B cell (primary cell): Measurements from ENCODE around the gene NOL9. TPM values are rescaled to one million over a fixed set of nuclear protein-coding genes. Genes with fewer than 3 reads are reported as not detected.

Experiments
- ATAC-seq: fragments of 200-7000 bp; cut with Tn5 transposase; one replicate; pipeline ENCODE4 v1.10.0; 2021; ENCODE audit warnings: low read depth, mild to moderate bottlenecking, moderate number of reproducible peaks, moderate library complexity
- CTCF ChIA-PET: fragments of 350-600 bp; sonication (Branson Sonifier 250); formaldehyde crosslinking; loops from one replicate; lab custom pipeline; 2021; ENCODE audit warnings: antibody characterized with exemption, inconsistent platforms; lab: Charles Lee
- POLR2A ChIA-PET: fragments of 350-600 bp; sonication (Branson Sonifier 250); formaldehyde crosslinking; loops from one replicate; lab custom pipeline; 2021; ENCODE audit warnings: antibody characterized with exemption; lab: Charles Lee
- DNase-seq: peaks from one replicate; pipeline ENCODE4 v3.0.0; 2013
- H2AFZ ChIP-seq: 2 replicates; pipeline ENCODE4 v1.6.1; 2012; ENCODE audit warnings: mild to moderate bottlenecking, low read depth, low read length; ENCODE audit not compliant: insufficient read depth, poor library complexity, severe bottlenecking
- H3K27ac ChIP-seq, 2 donors: 1 replicate in 1 of 2; 2 replicates in 1 of 2; pipeline ENCODE4 v1.5.1; 2012 to 2013; ENCODE audit warnings: low read length in 2 of 2, mild to moderate bottlenecking in 2 of 2, moderate library complexity in 1 of 2
- H3K27me3 ChIP-seq, 4 experiments: fragments of 200-600 bp in 1 of 4; sonication (generic) in 1 of 4; replicated peaks in 1 of 4; 1 replicate in 2 of 4; 2 replicates in 2 of 4; pipeline versions ENCODE4 v1.6.1 to v1.7.0; 2013 to 2016; ENCODE audit warnings: low read length in 3 of 4, mild to moderate bottlenecking in 2 of 4, mixed read lengths in 1 of 4, moderate library complexity in 1 of 4; ENCODE audit not compliant: insufficient read depth in 4 of 4, control insufficient read depth in 3 of 4; ENCODE audit errors: control extremely low read depth in 1 of 4
- H3K36me3 ChIP-seq, 2 experiments: replicated peaks in 1 of 2; 1 replicate in 1 of 2; 2 replicates in 1 of 2; pipeline versions ENCODE4 v1.6.1 to v1.7.1; 2013; ENCODE audit warnings: low read length in 1 of 2; ENCODE audit not compliant: insufficient read depth in 2 of 2, control insufficient read depth in 1 of 2; ENCODE audit errors: control extremely low read depth in 1 of 2, extremely low read depth in 1 of 2
- H3K4me1 ChIP-seq, 2 donors: fragments of 200-600 bp in 1 of 2; sonication (generic) in 1 of 2; 1 replicate in 1 of 2; 2 replicates in 1 of 2; pipeline versions ENCODE4 v1.5.1 to v1.6.1; 2013 to 2017; ENCODE audit warnings: low read length in 2 of 2; ENCODE audit not compliant: control insufficient read depth in 2 of 2, insufficient read depth in 2 of 2
- H3K4me2 ChIP-seq: replicated peaks from 2 replicates; pipeline ENCODE3; 2012; ENCODE audit warnings: mild to moderate bottlenecking, low read depth, low read length; ENCODE audit not compliant: poor library complexity, severe bottlenecking
- H3K4me3 ChIP-seq, 5 experiments: fragments of 200-600 bp in 1 of 5; sonication (generic) in 1 of 5; 1 replicate in 3 of 5; 2 replicates in 2 of 5; pipeline versions ENCODE4 v1.5.1 to v1.7.0; 2011 to 2016; ENCODE audit warnings: low read length in 4 of 5, mild to moderate bottlenecking in 4 of 5, low read depth in 2 of 5, control low read depth in 1 of 5, moderate library complexity in 1 of 5; ENCODE audit not compliant: insufficient read depth in 1 of 5; ENCODE audit errors: control extremely low read depth in 1 of 5, extremely low read depth in 1 of 5
- H3K79me2 ChIP-seq: fragments of 200-600 bp; sonication (generic); one replicate; pipeline ENCODE4 v1.6.0; 2016; ENCODE audit warnings: low read length; ENCODE audit not compliant: control insufficient read depth, insufficient read depth
- H3K9ac ChIP-seq: fragments of 200-600 bp; sonication (generic); 2 replicates; pipeline ENCODE4 v1.6.1; 2017; ENCODE audit warnings: mild to moderate bottlenecking, low read length, moderate library complexity
- H3K9me3 ChIP-seq, 3 donors: one replicate each; pipeline versions ENCODE4 v1.6.1 to v1.7.1; 2013; ENCODE audit warnings: low read length in 2 of 3; ENCODE audit not compliant: control insufficient read depth in 2 of 3, insufficient read depth in 1 of 3; ENCODE audit errors: control extremely low read depth in 1 of 3
- H4K20me1 ChIP-seq: 2 replicates; pipeline ENCODE4 v1.6.0; 2012; ENCODE audit warnings: mild to moderate bottlenecking, low read length; ENCODE audit not compliant: insufficient read depth, control insufficient read depth, poor library complexity, severe bottlenecking
- H3K27ac Mint-ChIP-seq: one replicate; pipeline ENCODE4 v1.8.0; 2021; ENCODE audit warnings: mixed read lengths
- H3K27me3 Mint-ChIP-seq: one replicate; pipeline ENCODE4 v1.8.0; 2021; ENCODE audit warnings: mixed read lengths
- H3K4me1 Mint-ChIP-seq: one replicate; pipeline ENCODE4 v1.8.0; 2021; ENCODE audit warnings: mixed read lengths
- H3K4me3 Mint-ChIP-seq: one replicate; pipeline ENCODE4 v1.8.0; 2021; ENCODE audit warnings: mixed read lengths
- H3K9me3 Mint-ChIP-seq: one replicate; pipeline ENCODE4 v1.8.0; 2022; ENCODE audit warnings: mixed read lengths; ENCODE audit not compliant: insufficient read depth
- CTCF ChIP-seq: fragments of 200-600 bp; IDR thresholded peaks from one replicate; pipeline ENCODE4 v1.8.0; 2022; ENCODE audit warnings: antibody characterized with exemption, mild to moderate bottlenecking
- EZH2 ChIP-seq: IDR thresholded peaks from 2 replicates; pipeline ENCODE4 v1.6.1; 2012; ENCODE audit warnings: borderline replicate concordance, low read depth, mild to moderate bottlenecking, moderate library complexity, low read length; ENCODE audit not compliant: insufficient read depth, poor library complexity, severe bottlenecking
- WGBS: methylation state at CpG from one replicate; pipeline ENCODE4 v1.1.5; 2013; ENCODE audit warnings: missing lambda C conversion rate; ENCODE audit not compliant: insufficient coverage; 5-methylcytosine and 5-hydroxymethylcytosine counted together
- intact Hi-C: fragments of 100-400 bp; cut with micrococcal nuclease; formaldehyde crosslinking; loops from one replicate; pipeline ENCODE4 v1.10.0; 2022
- polyA plus RNA-seq: library from polyadenylated mRNA; depleted of rRNA; stranded (reverse); fragments of >200 nt; gene quantifications from 2 replicates; pipeline ENCODE4 v1.2.3, GENCODE V29; 2012
- total RNA-seq, 2 donors: library from RNA; stranded (reverse); fragments of 120-200 nt in 1 of 2; gene quantifications; 1 replicate in 1 of 2; 2 replicates in 1 of 2; pipeline versions ENCODE4 v1.2.3 to v1.2.4, GENCODE V29; 2013 to 2022

NOL9 gene
- total and polyA plus RNA-seq, 2 donors (not counting 1 experiment from before 2014, with no cell fraction given) = 23.8 to 49.5 TPM

GRCh38 chr1:6592865-6593593 is 38.7 kb upstream of the NOL9 start:
- Histone ChIP-seq H3K9me3 (no peaks in the 10 kb centered on the region), H3K4me1 (peaks cover 0 to 11% of the 10 kb centered on the region in 2 donors), H3K36me3 (peaks cover 0 to 76% of the 10 kb centered on the region in 2 experiments), H2AFZ (no peak overlapping the region), H3K27me3 (no peaks in the 10 kb centered on the region), H3K9ac (no peak overlapping the region), H3K4me2 (no peak overlapping the region), H3K4me3 (no peak overlapping the region), H4K20me1 (peaks cover 52% of the 10 kb centered on the region), H3K79me2 (peaks cover 23% of the 10 kb centered on the region), H3K27ac (no peak overlapping the region)
- TF ChIP-seq CTCF (no peak), EZH2 (no peak)
- CTCF ChIA-PET = no interaction called here
- ATAC-seq (no peak), DNase-seq (no peak)
- POLR2A ChIA-PET = interaction anchor here (0.6 kb wide), 1 partner anchor 31 kb away, joined by 6 read pairs; no protein-coding TSS in a partner anchor
- H3K27me3 Mint-ChIP-seq = no peaks in the 10 kb centered on the region
- intact Hi-C loops = no loop called here
- H3K9me3 Mint-ChIP-seq = no peaks in the 10 kb centered on the region
- H3K27ac Mint-ChIP-seq = no peak overlapping the region
- WGBS = 97% methylated on average over 34 of the region's 38 CpGs
- H3K4me3 Mint-ChIP-seq = no peak overlapping the region
- H3K4me1 Mint-ChIP-seq = peaks cover 6% of the 10 kb centered on the region

GRCh38 chr1:6592441-6592840 is 38.1 kb upstream of the NOL9 start:
- no peaks in the 10 kb centered on the region for H3K27me3 Mint-ChIP-seq
- Histone ChIP-seq H3K79me2 (peaks cover 17% of the 10 kb centered on the region), H3K36me3 (peaks cover 0 to 76% of the 10 kb centered on the region in 2 experiments), H4K20me1 (peaks cover 46% of the 10 kb centered on the region), H3K9ac (no peak overlapping the region), H3K4me2 (no peak overlapping the region), H3K4me3 (no peak overlapping the region), H3K4me1 (peaks cover 0 to 15% of the 10 kb centered on the region in 2 donors), H3K27me3 (no peaks in the 10 kb centered on the region), H3K27ac (no peak overlapping the region), H2AFZ (no peak overlapping the region), H3K9me3 (no peaks in the 10 kb centered on the region)
- no peak for DNase-seq
- no peak overlapping the region for H3K4me3 Mint-ChIP-seq
- TF ChIP-seq EZH2 (no peak), CTCF (no peak)
- H3K27ac Mint-ChIP-seq = no peak overlapping the region
- no CpG with 5 or more reads among the region's 5 CpGs for WGBS
- intact Hi-C loops = no loop called here
- peaks cover 10% of the 10 kb centered on the region for H3K4me1 Mint-ChIP-seq
- ChIA-PET CTCF (no interaction called here), POLR2A (no interaction called here)
- H3K9me3 Mint-ChIP-seq = no peaks in the 10 kb centered on the region
- ATAC-seq = no peak
